Caco-2 (cell line): ENCODE data around the gene EXT2. TPM values are rescaled to one million over a fixed set of nuclear protein-coding genes. Genes with fewer than 3 reads are reported as not detected.

Experiments
- BruUV-seq: library from RNA; stranded (reverse); fragments of 400-500 nt; replicated peaks from 2 replicates; lab custom pipeline; 2021; lab: Mats Ljungman, UMichigan
- CTCF ChIA-PET: fragments of 300-600 bp; sonication (Branson Sonifier 250); formaldehyde crosslinking; loops from one replicate; lab custom pipeline; 2022; ENCODE audit warnings: antibody characterized with exemption; lab: Charles Lee
- POLR2A ChIA-PET: fragments of 300-600 bp; sonication (Branson Sonifier 250); formaldehyde crosslinking; loops from one replicate; lab custom pipeline; 2022; ENCODE audit warnings: antibody characterized with exemption; lab: Charles Lee
- DNase-seq, 2 experiments: peaks; one replicate each; pipeline versions ENCODE4 v3.0.0 to v3.0.0-alpha.2; 2020 to 2022
- H3K27me3 ChIP-seq: replicated peaks from 2 replicates; pipeline ENCODE4 v1.6.0; 2011; ENCODE audit warnings: low read length; ENCODE audit not compliant: control insufficient read depth, insufficient read depth
- H3K36me3 ChIP-seq: 2 replicates; pipeline ENCODE4 v1.5.1; 2011; ENCODE audit warnings: low read length; ENCODE audit not compliant: control insufficient read depth, insufficient read depth
- H3K4me1 ChIP-seq: fragments of 250-450 bp; sonication (Bioruptor Pico); 2 replicates; pipeline ENCODE4 v1.5.1; 2020; ENCODE audit warnings: mild to moderate bottlenecking
- H3K4me3 ChIP-seq: 2 replicates; pipeline ENCODE4 v1.5.1; 2011; ENCODE audit warnings: low read depth, mild to moderate bottlenecking, control low read depth, low read length
- H3K9me3 ChIP-seq: fragments of 250-450 bp; sonication (Bioruptor Pico); 2 replicates; pipeline ENCODE4 v1.5.1; 2020; ENCODE audit warnings: mild to moderate bottlenecking, moderate library complexity
- H3K27ac Mint-ChIP-seq: one replicate; pipeline ENCODE4 v1.8.0; 2022; ENCODE audit warnings: mixed read lengths; ENCODE audit not compliant: unreplicated experiment
- H3K27me3 Mint-ChIP-seq: one replicate; pipeline ENCODE4 v1.8.0; 2022; ENCODE audit warnings: mixed read lengths; ENCODE audit not compliant: insufficient read depth, unreplicated experiment
- H3K36me3 Mint-ChIP-seq: one replicate; pipeline ENCODE4 v1.8.0; 2022; ENCODE audit warnings: mild to moderate bottlenecking, mixed read lengths; ENCODE audit not compliant: insufficient read depth, unreplicated experiment
- H3K4me1 Mint-ChIP-seq: one replicate; pipeline ENCODE4 v1.8.0; 2022; ENCODE audit warnings: low read depth, mixed read lengths; ENCODE audit not compliant: unreplicated experiment
- H3K4me3 Mint-ChIP-seq: one replicate; pipeline ENCODE4 v1.8.0; 2022; ENCODE audit warnings: mild to moderate bottlenecking, moderate library complexity, mixed read lengths; ENCODE audit not compliant: unreplicated experiment
- H3K9me3 Mint-ChIP-seq: one replicate; pipeline ENCODE4 v1.8.0; 2022; ENCODE audit warnings: mixed read lengths; ENCODE audit not compliant: unreplicated experiment
- intact Hi-C: fragments of 100-400 bp; cut with micrococcal nuclease; formaldehyde crosslinking; loops from one replicate; pipeline ENCODE4 v1.10.0; 2022; ENCODE audit not compliant: unreplicated experiment
- total RNA-seq: library from RNA; stranded (reverse); gene quantifications from 2 replicates; pipeline ENCODE4 v1.2.3, GENCODE V29; 2022
- TF ChIP-seq, protein P1 (sequence below), 2 experiments: fragments of 200-600 bp in 1 of 2; IDR thresholded peaks; 1 replicate in 1 of 2; 2 replicates in 1 of 2; pipeline versions ENCODE4 v1.5.1 to v1.8.0; 2011 to 2022; ENCODE audit warnings: antibody characterized with exemption in 1 of 2, control low read depth in 1 of 2, inconsistent platforms in 1 of 2, low read depth in 1 of 2, low read length in 1 of 2, mild to moderate bottlenecking in 1 of 2, moderate library complexity in 1 of 2; ENCODE audit not compliant: insufficient read depth in 1 of 2, severe bottlenecking in 1 of 2, unreplicated experiment in 1 of 2

Gene EXT2
- total RNA-seq, 1 experiment from 2014 or later: 83.3 TPM

DNA sequence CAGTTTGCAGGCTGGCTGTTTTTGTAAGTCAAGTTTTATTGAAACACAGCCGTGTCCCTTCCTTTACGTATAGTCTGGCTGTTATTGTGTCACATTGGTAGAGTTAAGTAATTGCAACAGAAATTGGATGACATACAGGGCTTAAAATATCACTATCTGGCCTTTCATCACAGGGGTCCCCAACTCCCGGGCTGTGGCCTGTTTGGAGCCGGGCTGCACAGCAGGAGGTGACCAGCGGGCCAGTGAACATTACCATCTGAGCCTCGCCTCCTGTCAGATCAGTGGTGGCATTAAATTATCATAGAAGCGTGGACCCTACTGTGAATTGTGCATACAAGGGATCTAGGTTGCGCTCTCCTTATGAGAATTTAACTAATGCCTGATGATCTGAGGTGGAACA, 31.7 kb downstream of the EXT2 start:
- BruUV-seq: no TSS peak
- H3K9me3 ChIP-seq: no peaks in the 10 kb centered on the region
- no peaks in the 10 kb centered on the region for H3K27me3 ChIP-seq
- H3K4me3 Mint-ChIP-seq: no peak overlapping the region
- H3K9me3 Mint-ChIP-seq: no peaks in the 10 kb centered on the region
- no peak for DNase-seq
- no peaks in the 10 kb centered on the region for H3K4me1 Mint-ChIP-seq
- peaks cover 2% of the 10 kb centered on the region; the same call in 1 of the 2 replicates for H3K36me3 ChIP-seq
- intact Hi-C loops: no loop called here
- ChIA-PET CTCF (no interaction called here), POLR2A (no interaction called here)
- TF ChIP-seq, protein P1, sequence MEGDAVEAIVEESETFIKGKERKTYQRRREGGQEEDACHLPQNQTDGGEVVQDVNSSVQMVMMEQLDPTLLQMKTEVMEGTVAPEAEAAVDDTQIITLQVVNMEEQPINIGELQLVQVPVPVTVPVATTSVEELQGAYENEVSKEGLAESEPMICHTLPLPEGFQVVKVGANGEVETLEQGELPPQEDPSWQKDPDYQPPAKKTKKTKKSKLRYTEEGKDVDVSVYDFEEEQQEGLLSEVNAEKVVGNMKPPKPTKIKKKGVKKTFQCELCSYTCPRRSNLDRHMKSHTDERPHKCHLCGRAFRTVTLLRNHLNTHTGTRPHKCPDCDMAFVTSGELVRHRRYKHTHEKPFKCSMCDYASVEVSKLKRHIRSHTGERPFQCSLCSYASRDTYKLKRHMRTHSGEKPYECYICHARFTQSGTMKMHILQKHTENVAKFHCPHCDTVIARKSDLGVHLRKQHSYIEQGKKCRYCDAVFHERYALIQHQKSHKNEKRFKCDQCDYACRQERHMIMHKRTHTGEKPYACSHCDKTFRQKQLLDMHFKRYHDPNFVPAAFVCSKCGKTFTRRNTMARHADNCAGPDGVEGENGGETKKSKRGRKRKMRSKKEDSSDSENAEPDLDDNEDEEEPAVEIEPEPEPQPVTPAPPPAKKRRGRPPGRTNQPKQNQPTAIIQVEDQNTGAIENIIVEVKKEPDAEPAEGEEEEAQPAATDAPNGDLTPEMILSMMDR (IDR thresholded peaks at IDR 0.05; ENCODE audit: insufficient read depth in 1 of 2, low read depth in 1 of 2, low read length in 1 of 2, severe bottlenecking in 1 of 2, unreplicated experiment in 1 of 2): no peak
- no peak overlapping the region for H3K4me3 ChIP-seq
- H3K27me3 Mint-ChIP-seq: no peaks in the 10 kb centered on the region
- H3K36me3 Mint-ChIP-seq: peaks cover 16% of the 10 kb centered on the region
- H3K4me1 ChIP-seq: no peaks in the 10 kb centered on the region
- H3K27ac Mint-ChIP-seq: no peak overlapping the region

DNA sequence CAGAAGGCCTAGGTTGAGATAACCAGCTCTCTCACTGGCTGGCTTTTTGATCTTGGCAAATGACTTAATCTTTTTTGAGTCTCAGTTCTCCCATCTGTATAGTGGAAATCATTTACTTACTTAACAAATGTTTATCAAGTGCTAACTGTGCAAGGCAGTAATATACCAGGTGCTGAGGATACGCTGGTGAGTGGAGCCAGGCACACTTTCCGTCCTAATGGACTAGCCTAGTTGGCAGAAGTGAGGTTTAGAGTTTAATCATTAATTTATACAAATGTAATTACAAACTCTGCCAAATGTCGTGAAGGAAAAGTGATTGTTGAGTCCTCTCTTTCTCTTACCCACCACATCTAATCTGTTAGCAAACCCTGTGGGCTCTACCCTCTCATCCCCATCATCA, 33.3 kb downstream of the EXT2 start:
- Mint-ChIP-seq H3K4me1 (peaks cover 4% of the 10 kb centered on the region), H3K27me3 (no peaks in the 10 kb centered on the region), H3K36me3 (peaks cover 25% of the 10 kb centered on the region), H3K4me3 (no peak overlapping the region), H3K9me3 (no peaks in the 10 kb centered on the region), H3K27ac (no peak overlapping the region)
- BruUV-seq: no TSS peak
- TF ChIP-seq, protein P1 (IDR thresholded peaks at IDR 0.05; ENCODE audit: insufficient read depth in 1 of 2, low read depth in 1 of 2, low read length in 1 of 2, severe bottlenecking in 1 of 2, unreplicated experiment in 1 of 2): no peak
- H3K27me3 ChIP-seq: no peaks in the 10 kb centered on the region
- H3K9me3 ChIP-seq: no peaks in the 10 kb centered on the region
- H3K4me3 ChIP-seq: no peak overlapping the region
- ChIA-PET CTCF (no interaction called here), POLR2A (no interaction called here)
- intact Hi-C loops: no loop called here
- peaks cover 2% of the 10 kb centered on the region; the same call in 1 of the 2 replicates for H3K36me3 ChIP-seq
- no peaks in the 10 kb centered on the region; the same call in 1 of the 2 replicates for H3K4me1 ChIP-seq
- DNase-seq: no peak

DNA sequence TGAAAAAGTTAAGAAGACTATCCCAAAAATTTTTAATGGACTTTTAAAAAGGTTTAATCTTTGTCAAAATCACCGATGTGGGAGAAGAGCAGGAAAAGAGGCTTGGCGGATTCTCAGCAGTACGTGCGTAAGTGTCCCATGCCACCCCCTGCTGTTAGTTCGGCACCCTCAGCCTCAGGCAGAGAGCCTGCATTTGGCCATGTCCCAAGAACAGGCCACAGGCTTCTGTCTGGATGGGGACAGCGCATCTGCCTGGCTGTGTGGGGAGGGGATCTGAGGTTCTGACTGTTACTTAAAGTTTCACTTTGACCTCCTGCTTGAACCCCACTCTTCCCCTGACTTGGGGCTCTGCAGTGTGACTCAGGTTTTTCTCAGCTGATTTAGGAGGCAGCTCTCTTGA, 35.3 kb downstream of the EXT2 start:
- no peaks in the 10 kb centered on the region for H3K27me3 Mint-ChIP-seq
- no peaks in the 10 kb centered on the region for H3K9me3 Mint-ChIP-seq
- Histone ChIP-seq H3K36me3 (no peaks in the 10 kb centered on the region), H3K4me3 (no peak overlapping the region), H3K27me3 (no peaks in the 10 kb centered on the region), H3K9me3 (no peaks in the 10 kb centered on the region), H3K4me1 (peaks cover 10% of the 10 kb centered on the region; the same call in 1 of the 2 replicates)
- no peak overlapping the region for H3K27ac Mint-ChIP-seq
- ChIA-PET POLR2A (no interaction called here), CTCF (no interaction called here)
- DNase-seq: no peak
- intact Hi-C loops: no loop called here
- H3K4me3 Mint-ChIP-seq: no peak overlapping the region
- TF ChIP-seq, protein P1 (IDR thresholded peaks at IDR 0.05; ENCODE audit: insufficient read depth in 1 of 2, low read depth in 1 of 2, low read length in 1 of 2, severe bottlenecking in 1 of 2, unreplicated experiment in 1 of 2): no peak
- no TSS peak for BruUV-seq
- peaks cover 18% of the 10 kb centered on the region for H3K4me1 Mint-ChIP-seq
- H3K36me3 Mint-ChIP-seq: peaks cover 27% of the 10 kb centered on the region
